ENCODE results near the gene MYF6.

MYF6 gene

DNA sequence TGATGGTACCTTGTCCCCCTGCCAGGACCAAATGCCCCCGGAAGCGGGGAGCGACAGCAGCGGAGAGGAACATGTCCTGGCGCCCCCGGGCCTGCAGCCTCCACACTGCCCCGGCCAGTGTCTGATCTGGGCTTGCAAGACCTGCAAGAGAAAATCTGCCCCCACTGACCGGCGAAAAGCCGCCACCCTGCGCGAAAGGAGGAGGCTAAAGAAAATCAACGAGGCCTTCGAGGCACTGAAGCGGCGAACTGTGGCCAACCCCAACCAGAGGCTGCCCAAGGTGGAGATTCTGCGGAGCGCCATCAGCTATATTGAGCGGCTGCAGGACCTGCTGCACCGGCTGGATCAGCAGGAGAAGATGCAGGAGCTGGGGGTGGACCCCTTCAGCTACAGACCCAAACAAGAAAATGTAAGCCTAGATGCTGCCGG lies 410 bp downstream of the MYF6 start:
- no peak for DNase-seq (ENCODE audit: low read depth)

DNA sequence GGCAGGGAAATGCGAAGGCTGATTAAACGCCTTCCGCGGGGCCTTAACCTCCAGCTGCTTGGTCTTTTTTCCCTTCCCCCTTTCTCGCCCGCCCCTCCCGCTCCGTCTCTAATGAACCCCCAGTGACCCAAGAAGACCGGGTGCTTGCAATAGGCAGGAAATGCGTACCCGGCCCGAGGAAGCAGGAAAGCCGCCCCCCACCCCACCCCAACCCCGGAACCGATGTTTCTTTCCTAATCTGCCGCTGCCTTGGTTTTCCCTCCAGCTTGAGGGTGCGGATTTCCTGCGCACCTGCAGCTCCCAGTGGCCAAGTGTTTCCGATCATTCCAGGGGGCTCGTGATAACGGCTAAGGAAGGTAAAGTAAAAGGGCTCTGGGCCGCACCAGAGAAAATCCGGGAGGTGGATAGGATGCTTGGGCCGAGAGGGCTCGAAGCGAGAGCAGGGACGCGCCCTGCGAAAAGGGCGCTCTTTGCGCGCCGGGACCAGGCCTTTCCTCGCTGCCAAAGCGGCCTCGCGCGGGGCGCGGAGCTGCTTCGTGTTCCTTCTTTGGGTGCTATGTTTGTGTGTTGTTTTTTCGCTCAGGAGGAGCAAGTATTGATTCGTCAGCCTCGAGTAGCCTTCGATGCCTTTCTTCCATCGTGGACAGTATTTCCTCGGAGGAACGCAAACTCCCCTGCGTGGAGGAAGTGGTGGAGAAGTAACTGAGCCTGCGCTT lies 983 bp downstream of the MYF6 start:
- DNase-seq (ENCODE audit: low read depth) = no peak

DNA sequence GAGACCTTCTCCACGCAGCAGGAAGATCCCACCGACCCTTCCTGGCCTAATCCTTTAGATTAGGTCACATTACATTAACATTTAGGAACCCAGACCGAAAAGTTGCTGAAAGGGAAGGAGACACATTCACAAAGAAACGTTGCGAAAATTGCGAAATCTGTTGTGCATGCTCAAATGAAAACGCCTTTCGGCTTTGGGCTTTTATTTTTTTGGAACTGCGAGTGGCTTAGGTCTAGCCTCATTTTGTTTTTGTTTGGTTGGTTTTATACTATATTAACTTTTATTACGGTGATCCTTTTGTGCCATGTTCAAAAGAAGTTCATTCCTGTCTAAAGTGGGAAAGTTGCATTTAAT lies 1.5 kb downstream of the MYF6 start:
- DNase-seq (ENCODE audit: low read depth) = no peak

DNA sequence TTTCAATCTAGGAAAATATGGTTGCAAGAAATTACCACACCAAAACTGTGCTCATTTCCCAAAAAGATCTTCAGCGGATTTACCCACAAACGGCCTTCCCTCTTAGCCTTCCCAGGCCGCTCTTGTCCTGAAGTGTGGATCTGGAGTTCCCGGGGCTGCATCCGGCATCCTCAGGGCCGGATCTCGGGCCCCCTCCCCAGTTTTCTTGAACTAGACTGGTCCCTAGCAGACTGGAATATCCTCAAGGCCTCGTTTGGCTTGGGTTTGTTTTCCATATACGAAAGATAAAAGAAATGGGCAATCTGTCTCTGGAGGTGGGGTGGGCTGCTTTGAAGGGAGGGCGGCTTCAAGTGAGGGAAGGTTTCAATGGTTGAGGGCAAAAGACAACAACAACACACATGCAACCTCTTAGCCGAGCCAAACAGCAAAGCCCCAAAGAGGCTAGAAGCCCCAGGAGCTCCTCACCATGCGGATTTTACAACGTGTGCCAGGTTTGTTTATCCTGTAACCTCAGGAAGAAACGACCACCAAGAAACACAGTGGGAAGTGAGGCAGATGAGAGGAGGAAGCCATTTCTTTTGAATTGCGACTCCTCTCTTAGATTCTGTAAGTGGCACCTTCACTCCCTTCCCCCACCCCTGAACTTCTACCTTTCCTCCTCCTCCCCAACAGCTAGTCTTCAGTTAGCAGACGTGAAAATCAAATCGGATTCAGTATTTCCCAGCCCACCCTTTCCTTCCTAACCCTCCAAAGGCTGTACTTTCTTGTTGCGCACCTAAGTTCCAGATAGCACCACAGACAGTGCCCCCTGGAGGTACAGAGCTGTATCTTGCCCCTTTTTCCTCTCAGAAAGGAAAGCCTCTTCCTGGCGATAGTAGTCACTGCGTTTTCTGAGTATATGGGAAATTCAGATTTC lies 2.6 kb downstream of the MYF6 start:
- DNase-seq (ENCODE audit: low read depth) = no peak

DNA sequence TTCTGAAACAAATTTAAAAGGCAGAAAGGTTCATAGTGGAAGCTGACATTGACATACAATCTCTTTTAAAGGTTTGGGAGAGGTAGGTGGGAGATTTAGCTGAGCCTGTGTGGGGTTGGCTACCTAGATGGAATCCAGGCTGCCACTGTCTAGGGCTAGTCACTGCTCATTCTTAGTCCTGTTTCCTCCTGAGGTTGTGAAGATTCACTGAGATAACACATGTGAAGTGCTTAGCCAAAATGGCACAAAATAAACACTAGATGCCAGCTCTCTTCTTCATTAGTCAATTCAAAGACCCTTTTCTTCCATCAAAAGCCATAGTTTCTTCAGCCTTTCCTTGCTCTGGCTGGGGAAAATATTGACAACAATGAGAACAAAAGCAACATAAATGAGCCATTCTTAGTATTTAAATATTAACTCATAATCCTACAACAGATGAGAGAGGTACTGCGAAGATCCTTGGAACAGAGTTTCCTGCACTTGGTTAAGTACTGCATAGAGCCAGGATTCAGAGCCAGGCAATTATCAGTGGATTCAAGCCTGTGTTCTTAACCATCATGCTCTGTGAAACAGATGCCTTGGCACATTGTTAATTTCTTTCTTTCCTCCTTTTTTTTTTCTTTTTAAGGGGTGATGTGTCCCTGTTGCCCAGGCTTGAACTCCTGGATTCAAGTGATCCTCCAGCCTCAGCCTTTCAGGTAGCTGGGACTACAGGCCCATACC lies 3.5 kb downstream of the MYF6 start:
- DNase-seq (ENCODE audit: low read depth) = no peak

DNA sequence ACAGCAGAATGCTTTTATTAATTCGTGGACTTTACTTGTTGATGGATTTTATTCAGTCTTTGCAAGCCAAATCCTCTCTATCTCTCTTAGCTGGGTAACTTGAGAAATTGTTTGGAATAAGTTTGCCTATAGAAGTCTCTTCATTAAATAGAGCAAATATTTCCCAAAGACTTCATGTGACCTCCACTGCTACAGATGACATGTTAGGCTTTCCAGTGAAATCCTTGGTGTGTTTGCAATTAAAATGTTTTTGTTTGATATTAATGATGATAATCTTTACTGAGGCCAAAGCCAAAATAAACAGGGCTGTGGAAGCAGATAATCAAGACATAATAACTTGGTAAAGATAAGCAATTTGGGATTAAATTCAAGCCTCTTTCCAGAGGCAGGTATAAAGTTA lies 4.4 kb downstream of the MYF6 start:
- no peak for DNase-seq (ENCODE audit: low read depth)

DNA sequence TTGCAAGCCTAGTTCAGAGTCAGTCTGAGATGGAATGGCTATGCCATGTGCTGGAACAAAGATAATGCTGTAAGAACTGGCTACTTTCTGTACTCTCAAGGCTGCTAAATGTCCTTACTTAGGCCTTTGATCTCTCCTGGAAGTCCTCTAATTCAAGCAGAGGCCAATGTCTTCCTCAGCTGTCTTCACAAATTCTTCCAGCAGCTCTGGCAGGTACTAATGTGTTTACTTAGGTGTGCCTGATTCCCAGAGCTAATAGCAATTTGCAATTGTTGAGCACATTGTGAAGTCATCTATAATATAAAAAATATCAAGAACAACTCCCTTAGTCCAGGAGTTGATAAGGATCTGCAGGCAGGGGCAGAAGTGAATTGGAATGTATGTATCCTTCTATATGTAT lies 5.4 kb downstream of the MYF6 start:
- no peak for DNase-seq (ENCODE audit: low read depth)

DNA sequence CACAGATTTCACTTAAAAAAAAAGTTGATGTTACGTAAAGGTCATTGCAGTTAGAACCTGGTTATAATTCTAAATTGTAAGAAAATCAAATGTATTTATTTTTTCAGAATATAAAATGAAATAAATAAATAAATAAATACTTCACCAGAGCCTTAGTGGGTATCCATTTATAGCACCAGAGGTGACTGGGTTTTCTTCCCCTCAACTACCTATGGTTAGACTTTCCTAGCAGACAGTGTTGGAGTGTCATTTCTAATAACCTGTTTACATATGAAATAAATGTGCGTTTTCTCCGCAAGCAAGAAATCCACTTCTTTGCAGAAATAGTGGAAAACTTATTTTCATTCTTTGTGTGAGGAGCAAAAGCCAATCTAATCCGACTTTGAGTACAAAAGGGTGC lies 6.0 kb downstream of the MYF6 start:
- no peak for DNase-seq (ENCODE audit: low read depth)

DNA sequence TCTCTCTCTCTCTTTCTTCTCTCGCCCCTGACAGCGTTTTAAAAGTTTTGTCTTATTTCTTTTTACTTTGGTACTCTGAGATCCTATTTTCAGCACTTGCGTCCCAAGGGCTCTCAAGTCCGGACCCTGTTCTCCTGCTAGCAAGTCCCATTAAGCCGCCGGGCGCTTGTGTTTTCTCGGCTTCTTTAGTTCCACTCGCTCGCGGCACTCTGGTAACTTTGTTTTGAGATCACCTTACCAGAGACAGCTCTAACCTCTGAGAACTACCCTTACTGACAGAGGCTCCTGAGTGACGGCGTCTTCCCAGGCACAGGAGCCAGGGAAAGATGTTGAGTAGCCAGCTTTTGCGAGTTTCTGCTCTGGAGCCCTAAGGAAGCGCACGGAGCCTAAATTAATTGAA lies 6.6 kb downstream of the MYF6 start:
- no peak for DNase-seq (ENCODE audit: low read depth)

DNA sequence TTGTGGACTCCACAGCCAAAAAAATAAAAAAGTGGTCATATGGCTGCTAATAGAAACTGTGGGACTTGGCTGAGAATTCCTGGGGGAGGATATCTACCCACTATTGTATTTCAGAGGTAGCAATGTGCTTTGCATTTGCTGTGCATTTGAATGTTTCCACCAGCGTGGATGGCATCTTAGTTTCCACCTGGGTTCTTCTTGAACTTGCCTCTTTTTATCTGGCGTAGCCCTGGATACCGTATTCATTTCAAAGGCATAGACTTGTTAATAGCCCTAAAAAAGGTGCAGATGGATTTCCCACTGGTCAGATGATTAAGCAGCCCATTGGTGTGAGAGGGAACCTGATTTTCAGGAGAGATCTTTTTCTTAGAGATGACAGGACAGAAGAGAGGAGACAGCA lies 7.4 kb downstream of the MYF6 start:
- no peak for DNase-seq (ENCODE audit: low read depth)

DNA sequence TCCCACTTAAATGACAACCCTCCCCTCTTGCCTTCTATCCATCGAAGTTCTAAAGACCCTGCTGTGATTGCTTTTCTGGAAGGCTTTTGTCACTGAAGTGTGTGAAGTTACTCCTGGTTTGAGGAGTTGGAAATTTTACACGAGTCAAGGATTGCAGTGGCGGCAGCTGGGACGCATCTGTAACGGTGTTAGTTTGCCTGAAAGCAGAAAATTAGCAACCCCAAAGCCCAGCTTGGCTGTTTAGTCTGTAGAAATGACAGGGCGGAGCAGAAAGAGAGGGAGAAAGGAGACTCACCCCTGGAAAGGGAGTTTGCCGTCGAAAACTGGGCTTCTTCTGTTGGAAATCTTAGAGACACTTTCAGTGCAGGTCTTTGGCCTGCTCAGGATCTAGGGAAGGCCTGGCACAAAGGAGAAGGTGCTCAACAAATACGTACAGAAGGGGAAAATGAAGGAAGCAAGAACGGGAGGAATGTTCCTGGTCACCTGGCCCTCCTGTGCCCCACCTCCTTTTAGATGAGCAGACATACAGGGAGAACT lies 8.3 kb downstream of the MYF6 start:
- DNase-seq (ENCODE audit: low read depth) = no peak

DNA sequence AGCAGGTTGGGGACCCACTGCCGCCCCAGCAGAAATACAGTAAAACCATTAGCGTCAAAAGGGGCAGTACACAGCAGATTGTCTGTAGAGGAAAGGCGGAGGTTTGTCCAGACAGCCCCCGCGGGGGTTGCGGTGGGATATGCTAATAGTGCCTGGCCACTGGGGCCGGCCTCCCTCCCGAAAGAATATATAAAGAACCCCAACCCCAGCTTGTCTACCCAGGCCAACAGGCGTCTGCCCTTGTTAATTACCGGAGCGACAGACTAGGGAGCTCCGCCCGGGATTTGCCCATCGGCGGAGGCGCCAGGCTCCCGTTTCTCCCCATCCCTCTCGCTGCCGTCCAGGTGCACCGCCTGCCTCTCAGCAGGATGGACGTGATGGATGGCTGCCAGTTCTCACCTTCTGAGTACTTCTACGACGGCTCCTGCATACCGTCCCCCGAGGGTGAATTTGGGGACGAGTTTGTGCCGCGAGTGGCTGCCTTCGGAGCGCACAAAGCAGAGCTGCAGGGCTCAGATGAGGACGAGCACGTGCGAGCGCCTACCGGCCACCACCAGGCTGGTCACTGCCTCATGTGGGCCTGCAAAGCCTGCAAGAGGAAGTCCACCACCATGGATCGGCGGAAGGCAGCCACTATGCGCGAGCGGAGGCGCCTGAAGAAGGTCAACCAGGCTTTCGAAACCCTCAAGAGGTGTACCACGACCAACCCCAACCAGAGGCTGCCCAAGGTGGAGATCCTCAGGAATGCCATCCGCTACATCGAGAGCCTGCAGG lies 9.4 kb downstream of the MYF6 start, which contains the start of gene MYF5:
Gene MYF5, plus strand, starts transcription at position 217 of the 774 bp plus-strand sequence. Its CDS starts 152 bp downstream, at position 369.
- DNase-seq (ENCODE audit: low read depth) = no peak

DNA sequence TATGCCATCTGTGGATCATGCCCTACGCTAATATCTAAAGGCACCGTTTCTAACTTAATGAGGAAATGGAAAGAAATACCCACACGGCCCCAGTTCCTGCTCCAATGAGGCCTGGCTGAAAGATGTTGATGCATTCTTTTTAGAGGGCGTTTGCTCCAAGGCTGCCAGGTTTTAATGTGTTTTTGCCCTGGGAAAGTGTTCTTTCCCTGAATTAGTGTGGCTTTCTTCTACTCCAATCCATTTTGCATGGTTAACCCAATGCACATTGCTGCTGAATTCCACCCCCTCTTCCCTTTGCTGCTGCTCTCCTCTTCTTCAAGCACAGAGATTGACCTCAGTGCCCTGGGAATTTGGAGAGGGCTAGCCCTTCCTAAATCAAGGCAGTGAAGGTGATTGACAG lies 10.4 kb downstream of the MYF6 start:
- DNase-seq (ENCODE audit: low read depth) = no peak

DNA sequence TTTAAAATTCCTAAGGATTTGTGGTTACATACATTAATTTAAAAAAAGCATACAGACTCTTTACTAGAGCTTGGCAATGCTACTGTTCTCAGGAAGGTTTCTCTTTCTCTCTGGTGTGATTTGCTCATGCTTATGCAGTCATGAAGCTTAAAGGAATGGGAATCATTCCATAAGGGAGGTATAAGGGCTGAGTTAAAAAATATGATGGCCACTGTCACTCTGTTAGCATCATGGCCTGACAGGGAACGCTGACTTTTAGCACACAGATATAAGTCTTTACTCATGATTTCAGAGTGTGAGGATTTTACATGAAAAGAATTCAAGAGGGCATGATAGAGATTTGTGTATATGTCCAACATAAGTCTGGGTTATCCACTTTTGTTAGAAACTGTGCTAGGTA lies 13.1 kb downstream of the MYF6 start:
- DNase-seq (ENCODE audit: low read depth) = no peak

DNA sequence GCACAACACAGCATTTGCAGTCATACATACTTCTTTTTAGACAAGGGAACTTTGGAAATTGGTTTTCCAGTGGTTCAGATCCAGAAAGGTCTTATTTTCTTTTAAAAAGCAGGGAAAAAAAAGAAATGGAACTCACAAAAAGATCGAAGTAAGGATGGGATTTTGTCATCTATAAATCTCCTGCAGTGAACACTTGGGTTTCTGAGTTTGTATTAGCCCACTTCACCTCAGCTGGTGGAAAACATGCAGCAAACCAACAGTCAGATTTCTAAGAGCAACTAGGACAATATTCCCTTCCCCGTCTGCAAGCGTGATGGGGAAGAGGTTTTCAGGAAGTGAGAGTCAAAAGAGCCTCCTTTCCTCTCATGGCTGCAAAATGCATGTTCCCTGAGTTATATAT lies 13.9 kb downstream of the MYF6 start:
- DNase-seq (ENCODE audit: low read depth) = no peak

DNA sequence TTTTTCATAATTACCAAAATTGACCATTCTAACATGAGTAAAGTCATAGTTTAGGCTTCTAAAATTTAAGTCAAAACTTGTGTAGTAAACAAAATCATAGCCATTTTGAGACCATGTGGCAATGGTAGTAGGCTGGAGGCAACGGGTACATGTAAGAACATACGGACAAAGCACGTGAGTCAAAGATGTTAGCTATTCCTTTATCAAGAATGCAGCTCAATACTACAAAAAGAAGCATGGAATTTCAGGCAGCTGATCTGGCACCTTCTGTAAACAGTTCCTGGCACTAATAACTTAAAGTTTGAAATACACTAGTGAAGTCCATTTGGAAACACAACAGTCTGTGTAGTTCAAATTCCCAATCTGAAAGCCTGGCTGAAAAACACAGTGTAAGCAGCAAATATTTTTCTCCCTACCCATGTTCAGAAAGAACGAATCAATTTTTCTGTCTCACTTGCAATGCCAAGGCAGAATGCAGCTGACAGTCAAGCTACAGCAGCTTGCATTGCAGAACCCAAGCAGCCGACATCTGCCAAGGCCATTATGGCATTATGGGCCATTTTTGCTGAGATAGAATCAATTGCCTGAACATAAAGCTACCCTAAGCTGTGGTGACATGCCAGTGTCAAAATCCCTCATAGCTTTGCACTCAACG lies 38.5 kb downstream of the MYF6 start:
- DNase-seq (ENCODE audit: low read depth) = no peak

DNA sequence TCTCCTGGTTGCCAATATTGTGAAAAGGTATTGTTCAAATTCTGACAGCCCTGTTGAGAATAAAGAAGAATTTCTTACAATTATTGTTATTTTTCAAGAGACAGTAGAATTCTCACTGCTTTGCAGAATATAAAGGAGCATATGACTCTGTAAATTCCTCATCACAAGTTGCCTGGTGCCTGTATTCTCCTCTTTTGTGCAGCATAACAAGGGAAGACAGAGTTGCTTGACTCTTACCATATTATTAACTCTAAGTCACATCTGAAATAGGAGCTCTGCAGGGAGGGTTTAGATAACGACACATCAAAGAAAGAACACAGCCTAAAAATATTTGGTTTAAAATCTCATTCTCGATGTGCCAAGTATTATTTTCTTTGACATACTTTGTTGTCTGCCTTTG lies 40.4 kb downstream of the MYF6 start:
- no peak for DNase-seq (ENCODE audit: low read depth)

DNA sequence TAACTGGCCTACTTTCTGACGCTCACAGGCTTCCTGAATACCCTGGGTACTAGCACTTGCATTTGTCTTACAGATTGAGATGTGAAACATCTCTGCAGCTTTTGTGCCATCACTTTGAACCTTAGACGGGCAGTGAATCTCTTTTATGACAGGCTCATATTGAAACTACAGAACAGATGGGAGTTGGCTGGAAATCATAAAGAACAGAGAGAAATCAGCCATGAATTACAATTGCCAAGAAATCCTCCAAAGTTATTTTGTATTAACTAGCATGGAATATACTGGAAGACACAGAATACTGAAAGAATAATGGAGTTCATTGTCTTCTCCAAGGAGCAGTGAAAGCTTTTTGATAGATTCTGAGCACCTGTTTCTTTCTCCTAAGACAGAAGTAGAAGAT lies 42.0 kb downstream of the MYF6 start:
- no peak for DNase-seq (ENCODE audit: low read depth)

DNA sequence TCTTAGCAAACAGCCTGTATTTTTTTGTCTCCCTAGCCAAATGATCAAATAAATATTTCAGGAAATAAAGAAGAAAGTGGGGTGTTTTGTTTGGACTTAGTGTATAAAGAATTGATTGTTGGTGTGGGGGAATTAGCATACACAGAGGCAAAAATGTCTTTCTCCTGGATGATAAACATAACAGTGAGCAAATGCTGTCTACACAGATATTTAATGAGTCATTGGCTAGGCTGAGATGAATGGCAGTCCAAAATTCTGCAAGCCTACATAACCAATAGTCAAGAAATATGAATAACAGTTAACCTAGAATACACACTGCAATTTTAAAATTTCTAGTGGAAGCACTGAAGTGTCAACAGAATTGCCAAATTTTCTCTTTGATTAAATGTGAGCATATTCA lies 45.0 kb downstream of the MYF6 start:
- DNase-seq (ENCODE audit: low read depth) = no peak

DNA sequence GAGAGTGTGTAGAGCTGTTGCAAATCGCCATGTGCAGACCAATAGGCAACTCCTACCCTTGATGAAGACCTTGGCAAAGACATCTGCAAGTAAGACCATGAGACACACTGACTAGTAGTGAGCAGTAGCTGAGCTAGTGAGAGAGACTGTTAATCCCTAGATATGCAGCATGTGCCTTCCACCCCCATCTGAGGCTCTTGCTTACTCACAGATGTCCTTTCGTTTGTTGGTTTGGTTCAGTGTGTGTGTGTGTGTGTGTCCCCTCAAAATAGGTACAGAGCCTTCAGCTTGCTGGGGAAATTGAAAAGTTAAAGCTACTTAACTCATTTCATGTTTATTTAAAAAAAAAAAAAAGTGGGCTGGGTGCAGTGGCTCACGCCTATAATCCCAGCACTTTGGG lies 46.8 kb downstream of the MYF6 start:
- no peak for DNase-seq (ENCODE audit: low read depth)

DNA sequence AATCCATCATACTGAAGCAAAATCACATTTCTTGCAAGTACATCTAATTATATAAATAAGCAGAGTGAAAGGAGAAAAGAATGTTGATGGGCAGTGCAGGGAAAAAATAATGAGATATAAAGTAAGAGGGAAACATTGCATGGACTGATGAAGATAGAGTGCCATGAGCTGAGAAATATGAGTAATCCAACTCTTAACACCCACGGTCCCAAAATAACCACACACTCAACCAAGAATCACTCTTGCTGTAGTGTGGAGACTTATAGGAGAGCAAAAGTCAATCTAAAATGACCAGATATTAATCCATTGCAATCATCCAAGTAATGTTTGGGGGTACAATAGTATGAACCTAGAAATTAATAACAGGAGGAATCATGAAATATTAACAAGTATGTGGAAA lies 49.4 kb downstream of the MYF6 start:
- DNase-seq (ENCODE audit: low read depth) = no peak
